Duodenal mucosa (tissue), 2 donors: ENCODE measurements around the gene PEX5L.

Source experiments
- H3K27ac ChIP-seq: one replicate; pipeline ENCODE4 v1.7.0; 2013; ENCODE audit warnings: low read depth, low read length
- H3K27me3 ChIP-seq, 2 donors: one replicate each; pipeline ENCODE4 v1.7.0; 2013; ENCODE audit warnings: low read length in 2 of 2, control low read depth in 1 of 2; ENCODE audit not compliant: insufficient read depth in 2 of 2, control insufficient read depth in 1 of 2
- H3K36me3 ChIP-seq, 2 donors: one replicate each; pipeline ENCODE4 v1.7.0; 2013; ENCODE audit warnings: low read length in 2 of 2, control low read depth in 1 of 2; ENCODE audit not compliant: insufficient read depth in 2 of 2, control insufficient read depth in 1 of 2
- H3K4me1 ChIP-seq, 2 donors: one replicate each; pipeline ENCODE4 v1.7.0; 2013; ENCODE audit warnings: low read length in 2 of 2, control low read depth in 1 of 2; ENCODE audit not compliant: insufficient read depth in 2 of 2, control insufficient read depth in 1 of 2
- H3K4me3 ChIP-seq, 2 donors: one replicate each; pipeline ENCODE4 v1.7.0; 2013; ENCODE audit warnings: low read length in 2 of 2, low read depth in 1 of 2
- H3K9ac ChIP-seq, 2 donors: one replicate each; pipeline ENCODE4 v1.7.0; 2013; ENCODE audit warnings: low read length in 2 of 2, low read depth in 1 of 2
- H3K9me3 ChIP-seq, 2 donors: one replicate each; pipeline ENCODE4 v1.7.0; 2013; ENCODE audit warnings: low read length in 2 of 2, control low read depth in 1 of 2; ENCODE audit not compliant: control insufficient read depth in 1 of 2

The PEX5L gene

DNA sequence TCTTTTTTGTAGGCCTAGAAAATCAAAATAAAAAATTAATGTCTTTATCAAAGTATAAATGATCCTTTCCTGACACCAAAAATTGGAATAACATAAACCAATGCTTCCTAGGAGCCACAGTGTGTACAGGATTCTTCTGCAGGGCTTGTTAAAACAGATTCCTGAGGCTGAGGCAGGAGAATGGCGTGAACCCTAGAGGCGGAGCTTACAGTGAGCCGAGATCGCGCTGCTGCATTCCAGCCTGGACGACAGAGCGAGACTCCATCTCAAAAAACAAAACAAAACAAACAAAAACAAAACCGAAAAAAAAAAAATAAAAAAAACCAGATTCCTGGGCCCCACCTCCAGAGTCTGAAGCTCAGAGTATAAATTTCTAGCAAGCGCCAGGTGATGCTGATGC is 78.0 kb downstream of the PEX5L start:
- no peak overlapping the region for H3K4me3 ChIP-seq

GRCh38 chr3:179958143-179958542 is 78.6 kb downstream of the PEX5L start:
- Histone ChIP-seq H3K9me3 (no peaks in the 10 kb centered on the region), H3K27ac (no peak overlapping the region), H3K4me3 (no peak overlapping the region), H3K9ac (no peak overlapping the region), H3K27me3 (no peaks in the 10 kb centered on the region), H3K4me1 (no peaks in the 10 kb centered on the region), H3K36me3 (no peaks in the 10 kb centered on the region)

More for the DNA sequence above, 78.0 kb downstream of the PEX5L start:
- H3K9ac ChIP-seq = no peak overlapping the region
- H3K4me1 ChIP-seq = no peaks in the 10 kb centered on the region
- H3K27ac ChIP-seq = no peak overlapping the region
- no peaks in the 10 kb centered on the region for H3K27me3 ChIP-seq
- no peaks in the 10 kb centered on the region for H3K9me3 ChIP-seq
- no peaks in the 10 kb centered on the region for H3K36me3 ChIP-seq

- no peak overlapping the region for H3K4me3 ChIP-seq
- H3K9ac ChIP-seq = no peak overlapping the region
- no peak overlapping the region for H3K27ac ChIP-seq
- H3K4me1 ChIP-seq = no peaks in the 10 kb centered on the region
- H3K27me3 ChIP-seq = no peaks in the 10 kb centered on the region
- no peaks in the 10 kb centered on the region for H3K36me3 ChIP-seq
- H3K9me3 ChIP-seq = no peaks in the 10 kb centered on the region
Observed at GRCh38 chr3:179957264-179957845, 79.4 kb downstream of the PEX5L start.

DNA sequence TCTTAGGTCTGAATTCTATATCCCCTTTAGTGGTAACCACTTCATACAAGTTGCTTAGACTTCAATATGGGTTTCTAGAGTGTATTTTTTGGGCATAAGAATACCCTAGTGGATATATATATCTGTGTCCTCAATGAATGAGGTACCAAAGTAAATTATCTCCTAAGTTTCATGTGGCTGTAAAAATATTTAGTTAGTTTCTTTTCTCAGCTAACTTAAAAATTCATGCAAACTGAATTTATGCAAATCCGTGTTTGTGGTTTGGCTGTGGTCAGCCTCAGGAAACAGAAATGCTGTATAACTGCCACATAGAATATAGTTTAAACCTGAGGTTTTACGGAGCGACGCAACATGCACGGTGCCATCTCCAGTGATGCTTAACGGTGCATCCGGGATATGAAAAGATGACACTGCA is 80.3 kb downstream of the PEX5L start:
- H3K27ac ChIP-seq = no peak overlapping the region
- H3K27me3 ChIP-seq = no peaks in the 10 kb centered on the region
- no peaks in the 10 kb centered on the region for H3K9me3 ChIP-seq
- no peak overlapping the region for H3K4me3 ChIP-seq
- H3K9ac ChIP-seq = no peak overlapping the region
- H3K4me1 ChIP-seq = no peaks in the 10 kb centered on the region
- no peaks in the 10 kb centered on the region for H3K36me3 ChIP-seq

DNA sequence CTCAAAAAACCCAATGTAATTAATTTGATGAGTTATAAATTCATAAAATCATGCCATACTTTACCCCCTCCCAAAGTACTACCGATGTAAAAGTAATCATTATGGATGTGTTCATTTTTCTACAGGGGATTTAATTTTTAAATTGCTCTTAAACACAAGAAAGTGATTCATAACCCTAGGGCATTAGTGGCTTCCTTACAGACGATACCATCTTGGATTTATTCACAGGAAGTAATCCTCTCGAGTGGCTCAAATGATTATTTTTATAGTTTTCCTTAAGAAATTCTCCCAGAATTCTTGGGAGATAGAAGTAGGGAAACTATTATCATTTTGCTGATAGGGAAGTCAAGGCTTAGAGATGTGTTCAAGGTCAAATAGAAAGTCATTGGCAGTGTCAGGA is 80.9 kb downstream of the PEX5L start:
- Histone ChIP-seq H3K27me3 (no peaks in the 10 kb centered on the region), H3K9ac (no peak overlapping the region), H3K4me3 (no peak overlapping the region), H3K4me1 (no peaks in the 10 kb centered on the region), H3K9me3 (no peaks in the 10 kb centered on the region), H3K27ac (no peak overlapping the region), H3K36me3 (no peaks in the 10 kb centered on the region)

- H3K4me3 ChIP-seq = no peak overlapping the region
- no peaks in the 10 kb centered on the region for H3K4me1 ChIP-seq
- no peaks in the 10 kb centered on the region for H3K36me3 ChIP-seq
- no peak overlapping the region for H3K9ac ChIP-seq
- no peaks in the 10 kb centered on the region for H3K9me3 ChIP-seq
- H3K27me3 ChIP-seq = no peaks in the 10 kb centered on the region
- H3K27ac ChIP-seq = no peak overlapping the region
Observed at GRCh38 chr3:179955286-179955685, 81.5 kb downstream of the PEX5L start.

GRCh38 chr3:179953993-179954870 is 82.5 kb downstream of the PEX5L start:
- H3K9ac ChIP-seq = no peak overlapping the region
- no peaks in the 10 kb centered on the region for H3K4me1 ChIP-seq
- H3K36me3 ChIP-seq = no peaks in the 10 kb centered on the region
- no peak overlapping the region for H3K4me3 ChIP-seq
- no peaks in the 10 kb centered on the region for H3K9me3 ChIP-seq
- H3K27me3 ChIP-seq = no peaks in the 10 kb centered on the region
- H3K27ac ChIP-seq = no peak overlapping the region

- H3K27me3 ChIP-seq = no peaks in the 10 kb centered on the region
- H3K4me1 ChIP-seq = no peaks in the 10 kb centered on the region
- no peaks in the 10 kb centered on the region for H3K9me3 ChIP-seq
- H3K4me3 ChIP-seq = no peak overlapping the region
- H3K36me3 ChIP-seq = no peaks in the 10 kb centered on the region
- H3K9ac ChIP-seq = no peak overlapping the region
- H3K27ac ChIP-seq = no peak overlapping the region
Observed at GRCh38 chr3:179950840-179951239, 85.9 kb downstream of the PEX5L start.

DNA sequence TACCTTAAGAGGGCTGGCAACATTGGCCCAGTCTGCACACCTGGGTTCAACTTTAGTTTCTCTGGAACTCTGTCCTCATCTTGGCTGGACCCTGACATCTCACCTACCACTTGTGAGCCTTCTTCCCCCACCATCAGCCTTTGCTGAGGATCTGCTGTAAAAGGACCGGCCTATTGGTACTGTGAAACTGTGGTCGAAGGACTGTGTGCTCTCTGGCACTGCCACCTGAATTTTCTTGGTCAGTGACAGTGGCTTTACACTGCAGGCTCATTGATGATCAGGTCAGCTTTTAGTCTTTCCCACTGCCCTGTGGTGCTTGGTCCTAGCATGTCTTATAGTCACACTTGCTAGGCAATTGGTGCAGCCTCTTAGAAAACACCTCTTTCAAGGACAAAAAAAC is 86.9 kb downstream of the PEX5L start:
- H3K9ac ChIP-seq = no peak overlapping the region
- no peaks in the 10 kb centered on the region for H3K27me3 ChIP-seq
- no peaks in the 10 kb centered on the region for H3K9me3 ChIP-seq
- H3K27ac ChIP-seq = no peak overlapping the region
- no peaks in the 10 kb centered on the region for H3K36me3 ChIP-seq
- no peaks in the 10 kb centered on the region for H3K4me1 ChIP-seq
- H3K4me3 ChIP-seq = no peak overlapping the region

DNA sequence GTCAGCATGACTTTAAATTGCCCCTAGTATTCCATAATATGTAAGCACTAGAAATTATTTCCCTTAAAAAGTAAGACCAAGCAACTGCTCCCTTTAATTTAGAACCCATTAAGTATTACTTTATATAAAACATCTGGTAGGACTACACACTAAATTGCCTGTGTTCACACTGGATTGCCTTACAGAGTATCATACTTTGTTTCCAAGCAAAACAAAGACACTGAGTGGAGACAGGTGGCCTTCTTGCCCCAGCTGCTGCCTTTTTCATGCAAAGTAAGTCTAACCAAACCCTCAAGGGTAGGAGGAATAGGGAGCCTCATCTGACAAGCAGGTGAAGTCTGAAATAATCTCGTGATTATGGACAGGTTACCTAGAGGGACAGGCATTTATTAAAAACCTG is 87.3 kb downstream of the PEX5L start:
- H3K27me3 ChIP-seq = no peaks in the 10 kb centered on the region
- H3K4me3 ChIP-seq = no peak overlapping the region
- no peaks in the 10 kb centered on the region for H3K9me3 ChIP-seq
- H3K36me3 ChIP-seq = no peaks in the 10 kb centered on the region
- no peak overlapping the region for H3K9ac ChIP-seq
- no peak overlapping the region for H3K27ac ChIP-seq
- no peaks in the 10 kb centered on the region for H3K4me1 ChIP-seq
